Islet precursor cell (in vitro differentiated cells): ENCODE data around the gene AKR7A3.
"Not testable (repeated sequence)": the region's sequence is repeated elsewhere in the genome, so short reads cannot be mapped to it uniquely, and the experiment has no call there.

Experiments
- DNase-seq: peaks from one replicate; pipeline ENCODE4 v3.0.0-alpha.2; 2018

Gene AKR7A3

GRCh38 chr1:19317126-19317910 lies 28.7 kb upstream of the AKR7A3 start:
- DNase-seq, result no peak

- DNase-seq, result peak; percentile 84
Observed at GRCh38 chr1:19315378-19316198, 27.0 kb upstream of the AKR7A3 start.

- peak; percentile 48 for DNase-seq
Observed at GRCh38 chr1:19313961-19314882, 25.7 kb upstream of the AKR7A3 start.

- peak; percentile 43 for DNase-seq
Observed at GRCh38 chr1:19313636-19313959, 25.0 kb upstream of the AKR7A3 start.

DNA sequence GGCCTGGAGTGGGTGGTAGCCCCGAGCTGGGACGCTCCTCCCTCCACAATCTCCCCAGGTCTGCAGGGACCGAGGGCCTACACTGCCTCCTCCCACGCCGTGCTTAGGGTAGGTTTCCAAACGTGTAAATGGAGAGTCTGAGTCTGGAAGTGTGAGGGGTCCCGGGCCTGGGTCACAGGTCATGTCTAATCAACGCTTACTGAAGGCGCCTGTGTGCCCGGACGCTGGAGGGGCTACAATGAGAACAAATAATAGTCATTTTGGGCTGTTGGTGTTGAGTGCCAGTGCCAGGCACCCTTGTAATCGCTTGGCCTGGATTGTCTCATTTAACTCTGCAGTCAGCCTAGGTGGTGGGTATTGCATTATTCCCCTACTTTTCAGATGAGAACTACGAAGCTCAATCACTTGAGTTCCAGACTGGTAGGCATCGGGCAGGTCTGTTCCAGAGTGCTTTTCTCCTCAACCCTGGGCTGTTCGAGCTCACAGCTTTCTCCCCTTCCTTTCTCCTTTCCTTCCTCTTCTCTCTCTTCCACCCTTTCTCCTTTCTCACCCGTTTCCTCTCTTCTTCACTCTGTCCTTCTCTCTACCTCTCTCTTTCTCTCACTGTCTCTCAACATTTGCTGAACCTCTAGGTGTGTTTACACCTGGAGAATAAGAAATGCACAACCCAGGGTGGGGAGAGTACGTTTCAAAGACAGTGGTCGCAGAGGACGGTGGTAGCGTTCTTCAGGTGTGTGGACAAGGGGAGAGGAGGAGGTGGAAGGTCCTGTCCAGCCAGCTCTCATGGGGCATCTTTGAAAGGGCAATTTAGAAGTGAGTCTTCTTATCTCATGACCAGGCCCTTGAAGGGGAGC lies 24.4 kb upstream of the AKR7A3 start:
- no peak for DNase-seq

- DNase-seq, result peak; percentile 96
Observed at GRCh38 chr1:19311931-19312781, 23.6 kb upstream of the AKR7A3 start, which contains the start of the genes AKR7A2 and SLC66A1. Gene AKR7A2 (minus strand): TSS chr1:19312144. CDS start chr1:19312124, 20 bp downstream. Gene SLC66A1 (plus strand): TSS chr1:19312326. CDS start chr1:19317678, 5,352 bp downstream.

- peak; percentile 65 for DNase-seq
Observed at GRCh38 chr1:19311503-19311930, 22.9 kb upstream of the AKR7A3 start.

- peak; percentile 34 for DNase-seq
Observed at GRCh38 chr1:19310720-19311502, 22.3 kb upstream of the AKR7A3 start.

GRCh38 chr1:19310061-19310460 lies 21.5 kb upstream of the AKR7A3 start:
- peak; percentile 4 for DNase-seq

- DNase-seq, result peak; percentile 0
Observed at GRCh38 chr1:19309123-19309813, 20.7 kb upstream of the AKR7A3 start.

DNA sequence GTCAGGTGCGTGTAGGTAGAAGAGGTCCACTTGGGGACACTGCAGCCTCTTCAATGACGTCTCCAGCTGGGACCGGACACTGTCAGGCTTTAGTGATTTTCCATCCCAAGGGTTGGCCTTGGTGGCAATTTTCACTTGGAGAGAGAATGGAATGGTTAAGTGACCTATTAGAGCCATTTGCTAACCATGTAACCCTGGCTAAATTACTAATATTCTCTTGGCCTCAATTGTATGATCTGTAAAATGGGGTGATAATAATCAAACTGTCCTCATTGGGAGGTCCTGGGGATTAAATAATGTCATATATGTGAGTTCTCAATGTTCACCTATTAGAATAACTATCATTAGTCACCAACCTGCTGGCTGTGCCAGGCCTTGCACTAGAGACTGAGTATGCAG lies 19.9 kb upstream of the AKR7A3 start:
- DNase-seq, result peak; percentile 22

GRCh38 chr1:19307794-19308508 lies 19.4 kb upstream of the AKR7A3 start:
- no peak for DNase-seq

- DNase-seq, result no peak
Observed at GRCh38 chr1:19306941-19307340, 18.4 kb upstream of the AKR7A3 start.

- no peak for DNase-seq
Observed at GRCh38 chr1:19305880-19306279, 17.3 kb upstream of the AKR7A3 start.

GRCh38 chr1:19304081-19304480 lies 15.5 kb upstream of the AKR7A3 start:
- not testable (repeated sequence) for DNase-seq

DNA sequence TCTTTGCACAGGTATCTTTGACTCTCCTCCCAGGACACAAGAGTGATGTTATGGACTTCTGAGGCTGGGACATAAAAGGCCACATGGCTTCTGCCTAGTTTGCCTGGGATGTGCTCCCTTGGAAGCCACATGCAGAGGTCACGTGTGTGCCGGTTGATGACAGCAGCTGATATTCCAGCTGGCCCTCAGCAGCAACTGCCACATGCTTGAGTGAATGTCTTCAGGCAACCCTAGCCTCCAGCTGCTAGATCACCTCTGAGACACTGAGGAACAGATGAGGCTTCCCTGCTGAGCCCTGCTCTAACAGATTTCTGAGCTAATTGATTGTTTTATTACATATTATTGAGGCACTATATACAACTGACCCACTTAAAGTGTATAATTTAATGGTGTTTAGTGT lies 11.6 kb upstream of the AKR7A3 start:
- no peak for DNase-seq

DNA sequence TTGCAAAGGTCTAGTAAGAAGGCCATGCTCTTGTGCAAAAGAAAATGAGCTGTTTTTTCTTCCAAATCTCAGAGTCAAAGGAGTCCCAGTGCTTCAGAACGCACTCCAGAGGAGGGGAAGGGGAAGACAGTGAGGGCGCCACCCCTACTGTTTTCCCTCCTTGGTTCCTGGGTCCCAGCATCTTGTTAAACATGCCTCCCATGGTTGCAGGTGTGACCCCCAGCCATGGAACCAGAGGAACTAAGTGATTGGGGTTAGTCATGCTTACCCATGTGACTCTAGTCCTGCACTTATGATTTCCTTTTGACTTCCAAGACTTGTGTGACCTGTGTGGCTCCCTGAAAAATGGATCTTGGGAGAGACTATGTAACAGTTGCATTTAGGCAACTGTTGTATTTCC lies 6.1 kb upstream of the AKR7A3 start:
- DNase-seq, result no peak

DNA sequence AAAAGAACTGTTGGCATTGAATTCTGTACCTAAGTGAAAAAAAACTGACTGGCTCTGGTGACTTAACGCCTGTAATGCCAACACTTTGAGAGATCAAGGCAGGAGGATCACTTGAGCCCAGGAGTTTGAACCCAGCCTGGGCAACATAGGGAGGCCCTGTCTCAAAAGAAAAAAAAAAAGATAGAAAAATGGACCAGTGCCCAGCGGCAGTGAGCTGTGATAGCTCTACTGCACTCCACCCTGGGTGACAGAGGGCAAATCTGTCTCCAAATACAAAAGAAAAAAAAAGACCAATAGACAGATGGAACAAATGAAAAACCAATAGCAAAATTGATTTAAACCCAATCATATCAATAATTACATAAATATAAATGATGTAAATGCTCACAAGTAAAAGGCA lies 674 bp upstream of the AKR7A3 start:
- no peak for DNase-seq
